Hematopoietic multipotent progenitor cell treated with erythropoietin and hydrocortisone succinate and interleukin-3 and kit ligand, for 15 days (in vitro differentiated cells): ENCODE results near the gene HLA-F.

Experiments used
- DNase-seq: peaks from one replicate; pipeline ENCODE4 v3.0.0-alpha.2; 2015; ENCODE audit warnings: low spot score

The HLA-F gene

GRCh38 chr6:29744131-29744530 is 20.9 kb downstream of the HLA-F start:
- no peak for DNase-seq

- no peak for DNase-seq
Measured at GRCh38 chr6:29744621-29745020, 21.4 kb downstream of the HLA-F start.

GRCh38 chr6:29745386-29745785 is 22.2 kb downstream of the HLA-F start:
- no peak for DNase-seq

- DNase-seq: no peak
Measured at GRCh38 chr6:29745855-29746449, 22.7 kb downstream of the HLA-F start.

GRCh38 chr6:29746846-29747687 is 23.8 kb downstream of the HLA-F start:
- DNase-seq: no peak

GRCh38 chr6:29747688-29748250 is 24.5 kb downstream of the HLA-F start:
- no peak for DNase-seq

GRCh38 chr6:29748391-29749307 is 25.4 kb downstream of the HLA-F start:
- DNase-seq: peak; percentile 87

- peak; percentile 22 for DNase-seq
Measured at GRCh38 chr6:29749308-29749662, 26.1 kb downstream of the HLA-F start.

GRCh38 chr6:29749668-29750067 is 26.4 kb downstream of the HLA-F start:
- DNase-seq: no peak

- DNase-seq: no peak
Measured at GRCh38 chr6:29750709-29751108, 27.5 kb downstream of the HLA-F start.

GRCh38 chr6:29751480-29751879 is 28.2 kb downstream of the HLA-F start:
- peak; percentile 12 for DNase-seq

GRCh38 chr6:29752451-29753308 is 29.4 kb downstream of the HLA-F start:
- peak; percentile 89 for DNase-seq

- no peak for DNase-seq
Measured at GRCh38 chr6:29753309-29753644, 30.0 kb downstream of the HLA-F start.

GRCh38 chr6:29755295-29755871 is 32.1 kb downstream of the HLA-F start:
- no peak for DNase-seq

- no peak for DNase-seq
Measured at GRCh38 chr6:29757282-29757681, 34.0 kb downstream of the HLA-F start.

- no peak for DNase-seq
Measured at GRCh38 chr6:29757701-29758293, 34.6 kb downstream of the HLA-F start.

GRCh38 chr6:29758761-29759160 is 35.5 kb downstream of the HLA-F start:
- DNase-seq: no peak

- no peak for DNase-seq
Measured at GRCh38 chr6:29759457-29759856, 36.2 kb downstream of the HLA-F start.

GRCh38 chr6:29760328-29760727 is 37.1 kb downstream of the HLA-F start:
- DNase-seq: no peak

- no peak for DNase-seq
Measured at GRCh38 chr6:29762051-29762450, 38.8 kb downstream of the HLA-F start.

- DNase-seq: no peak
Measured at GRCh38 chr6:29762781-29763214, 39.6 kb downstream of the HLA-F start.
